ENCODE measurements around the gene TMOD1.

- TF ChIP-seq POLR2A (IDR thresholded peaks at IDR 0.05): no peak
- TF ChIP-seq CTCF (IDR thresholded peaks at IDR 0.05): peak in 3 of 4 experiments; percentile 11 to 26 (median 14)
Observed at GRCh38 chr9:97470076-97470475, 31.4 kb upstream of the TMOD1 start.
